ENCODE measurements around the gene ACE2.

The ACE2 gene

DNA sequence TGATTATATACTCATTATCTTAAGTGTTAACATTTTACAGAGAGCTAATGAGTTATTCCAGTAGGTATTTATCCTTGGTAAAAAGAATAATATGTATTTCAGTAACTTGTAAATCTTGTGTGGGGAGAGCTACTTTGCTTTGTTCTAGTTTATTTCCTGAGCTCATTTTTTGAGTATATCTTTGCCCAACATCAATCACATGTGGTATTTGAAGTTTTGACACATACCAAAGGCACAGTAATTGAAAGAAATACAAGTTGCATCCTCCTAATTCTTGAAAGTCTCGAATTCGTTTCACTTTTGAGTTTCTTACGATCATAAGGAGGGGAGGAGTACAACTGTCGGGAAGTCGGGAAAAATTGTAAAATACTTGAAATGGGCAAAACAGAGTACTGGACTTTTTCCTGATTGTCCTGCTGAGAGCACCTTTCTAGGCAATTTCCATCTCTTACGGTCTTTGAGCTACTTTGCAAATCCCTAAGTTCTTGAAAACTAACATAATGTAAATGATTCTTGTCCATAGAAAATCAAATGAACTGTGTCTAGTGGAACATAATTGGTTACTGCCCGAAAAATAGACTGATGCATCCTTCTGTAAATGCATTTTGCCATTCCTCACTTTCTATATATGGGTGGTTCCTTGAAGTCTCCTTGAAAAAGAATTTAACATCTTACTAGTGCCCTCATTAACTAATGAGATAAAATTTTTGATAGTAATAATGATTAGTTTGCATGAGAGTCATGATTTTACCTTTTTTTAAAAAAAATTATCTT is 43.2 kb upstream of the ACE2 start:
- ChIA-PET POLR2A (ENCODE audit: low non-redundant PET) (no interaction called here), CTCF (no interaction called here)

DNA sequence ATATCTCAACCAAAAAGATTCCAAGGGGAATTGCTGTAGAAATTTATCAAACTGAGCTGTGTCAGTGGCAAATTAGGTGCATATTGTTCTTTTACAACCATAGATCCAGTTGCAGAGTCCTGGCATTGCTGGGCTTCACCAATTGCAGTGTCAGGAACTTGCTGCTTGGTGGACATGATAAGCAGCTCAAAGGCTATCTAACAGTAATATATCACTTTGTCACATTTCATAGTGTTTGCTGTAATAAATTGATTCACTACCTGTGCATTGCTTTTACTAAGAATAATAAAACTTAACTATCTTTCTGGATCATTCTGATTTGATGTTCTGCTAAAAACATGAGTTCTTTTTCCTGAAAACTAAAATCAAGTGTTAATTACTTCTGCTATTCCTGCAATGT is 30.9 kb upstream of the ACE2 start:
- H3K27ac ChIP-seq: no peak overlapping the region
- ChIA-PET CTCF (no interaction called here), POLR2A (ENCODE audit: low non-redundant PET) (no interaction called here)
- no peak for DNase-seq (ENCODE audit: low spot score)
- TF ChIP-seq, protein P1, sequence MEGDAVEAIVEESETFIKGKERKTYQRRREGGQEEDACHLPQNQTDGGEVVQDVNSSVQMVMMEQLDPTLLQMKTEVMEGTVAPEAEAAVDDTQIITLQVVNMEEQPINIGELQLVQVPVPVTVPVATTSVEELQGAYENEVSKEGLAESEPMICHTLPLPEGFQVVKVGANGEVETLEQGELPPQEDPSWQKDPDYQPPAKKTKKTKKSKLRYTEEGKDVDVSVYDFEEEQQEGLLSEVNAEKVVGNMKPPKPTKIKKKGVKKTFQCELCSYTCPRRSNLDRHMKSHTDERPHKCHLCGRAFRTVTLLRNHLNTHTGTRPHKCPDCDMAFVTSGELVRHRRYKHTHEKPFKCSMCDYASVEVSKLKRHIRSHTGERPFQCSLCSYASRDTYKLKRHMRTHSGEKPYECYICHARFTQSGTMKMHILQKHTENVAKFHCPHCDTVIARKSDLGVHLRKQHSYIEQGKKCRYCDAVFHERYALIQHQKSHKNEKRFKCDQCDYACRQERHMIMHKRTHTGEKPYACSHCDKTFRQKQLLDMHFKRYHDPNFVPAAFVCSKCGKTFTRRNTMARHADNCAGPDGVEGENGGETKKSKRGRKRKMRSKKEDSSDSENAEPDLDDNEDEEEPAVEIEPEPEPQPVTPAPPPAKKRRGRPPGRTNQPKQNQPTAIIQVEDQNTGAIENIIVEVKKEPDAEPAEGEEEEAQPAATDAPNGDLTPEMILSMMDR (conservative IDR thresholded peaks at IDR 0.05; ENCODE audit: low read depth): no peak

More for the DNA sequence above, 43.2 kb upstream of the ACE2 start:
- TF ChIP-seq, protein P1 (conservative IDR thresholded peaks at IDR 0.05; ENCODE audit: low read depth): no peak
- H3K27ac ChIP-seq: no peak overlapping the region
- no peak for DNase-seq (ENCODE audit: low spot score)

DNA sequence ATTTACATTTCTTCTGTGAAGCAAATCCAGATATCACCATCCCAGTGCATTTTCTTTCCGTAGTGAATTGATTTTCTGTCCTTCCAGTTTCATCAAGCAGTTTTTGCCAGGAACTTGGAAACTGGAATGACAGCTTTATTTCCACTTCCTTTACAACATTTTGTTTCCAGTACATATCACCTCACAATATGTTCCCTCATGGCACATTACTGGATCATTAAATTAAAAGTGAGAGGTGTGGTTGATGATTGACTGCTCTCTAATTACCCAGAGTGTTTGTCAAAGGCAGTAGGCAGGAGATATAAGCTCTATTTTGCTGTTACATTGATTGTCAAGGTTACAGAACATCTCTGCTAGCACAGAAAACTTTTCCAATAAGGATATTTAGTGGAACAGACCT is 22.3 kb upstream of the ACE2 start:
- no peak overlapping the region for H3K27ac ChIP-seq
- DNase-seq (ENCODE audit: low spot score): no peak
- TF ChIP-seq, protein P1 (conservative IDR thresholded peaks at IDR 0.05; ENCODE audit: low read depth): no peak
- POLR2A ChIA-PET (ENCODE audit: low non-redundant PET): no interaction called here
- CTCF ChIA-PET: no interaction called here

DNA sequence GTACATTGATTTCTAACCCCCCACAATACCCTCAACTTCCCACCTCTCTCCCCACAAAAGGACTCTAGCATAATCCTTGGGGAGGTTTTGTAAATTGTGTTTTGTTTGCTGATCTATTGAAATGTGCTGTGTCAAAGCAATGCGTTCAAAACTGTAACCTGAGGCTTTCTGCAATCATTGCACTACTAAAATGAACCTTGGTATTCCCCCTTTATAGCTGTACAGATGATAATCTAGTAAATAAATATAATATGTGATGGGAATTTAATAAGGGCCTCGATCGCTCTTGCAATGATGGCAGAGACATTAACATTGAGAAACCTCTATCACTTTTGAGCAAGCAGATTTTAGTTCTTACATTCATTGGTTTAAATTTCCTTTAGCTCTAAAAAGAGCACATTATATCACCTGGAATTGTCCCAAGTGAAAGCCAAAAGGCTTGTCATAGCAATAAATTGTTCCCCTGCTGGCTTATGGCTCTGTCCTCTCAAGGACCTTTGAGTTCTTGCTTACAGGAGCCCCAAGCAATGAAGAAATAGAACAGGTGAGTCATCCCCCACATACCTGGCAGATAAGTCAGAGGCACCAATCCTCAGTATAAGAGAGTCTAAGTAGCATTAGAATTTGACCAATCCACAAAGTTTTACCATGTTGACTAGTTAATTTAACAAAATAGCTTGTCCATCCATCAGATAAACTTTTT is 18.4 kb upstream of the ACE2 start:
- ChIA-PET POLR2A (ENCODE audit: low non-redundant PET) (no interaction called here), CTCF (no interaction called here)
- peak; percentile 73 for DNase-seq (ENCODE audit: low spot score)

DNA sequence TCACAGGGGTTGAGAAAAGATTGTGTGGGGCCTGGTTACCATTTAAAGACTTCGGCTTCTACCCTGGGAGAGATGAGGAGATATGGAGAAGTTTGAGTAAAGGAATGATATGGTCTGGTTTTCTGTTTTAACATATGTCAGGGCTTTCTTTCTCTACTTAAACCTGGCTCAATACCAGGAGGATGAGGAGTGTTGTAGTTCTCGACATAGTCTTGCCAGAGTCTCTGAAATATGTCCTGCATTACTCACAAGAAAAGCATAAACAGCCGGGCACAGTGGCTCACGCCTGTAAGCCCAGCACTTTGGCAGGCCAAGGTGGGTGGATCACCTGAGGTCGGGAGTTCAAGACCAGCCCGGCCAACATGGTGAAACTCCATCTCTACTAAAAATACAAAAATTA is 16.4 kb upstream of the ACE2 start:
- CTCF ChIA-PET: no interaction called here
- no peak overlapping the region for H3K27ac ChIP-seq
- DNase-seq (ENCODE audit: low spot score): no peak
- TF ChIP-seq, protein P1 (conservative IDR thresholded peaks at IDR 0.05; ENCODE audit: low read depth): no peak
- POLR2A ChIA-PET (ENCODE audit: low non-redundant PET): no interaction called here

More for the DNA sequence above, 18.4 kb upstream of the ACE2 start:
- TF ChIP-seq, protein P1 (conservative IDR thresholded peaks at IDR 0.05; ENCODE audit: low read depth): no peak
- no peak overlapping the region for H3K27ac ChIP-seq

DNA sequence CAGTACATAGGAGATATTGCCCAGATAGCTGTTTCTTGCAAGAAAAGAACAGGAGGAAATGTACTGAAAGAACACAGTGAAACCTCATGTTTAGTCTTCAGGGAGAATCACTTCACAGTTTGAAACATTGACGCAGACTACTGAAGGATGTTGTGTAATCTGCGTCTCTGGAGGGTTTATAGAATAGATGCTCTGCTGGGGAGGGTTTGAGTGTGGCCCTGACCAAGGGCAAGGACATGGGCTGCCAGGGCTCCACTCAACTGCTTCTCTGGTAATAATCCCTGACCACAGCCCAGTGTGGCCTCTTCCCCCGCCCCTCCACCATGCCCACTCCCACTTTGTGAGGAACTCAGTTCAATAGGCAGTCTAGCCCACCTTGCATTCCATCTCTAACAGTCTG is 15.8 kb upstream of the ACE2 start:
- no peak overlapping the region for H3K27ac ChIP-seq
- ChIA-PET POLR2A (ENCODE audit: low non-redundant PET) (no interaction called here), CTCF (no interaction called here)
- TF ChIP-seq, protein P1 (conservative IDR thresholded peaks at IDR 0.05; ENCODE audit: low read depth): no peak
- DNase-seq (ENCODE audit: low spot score): no peak
